Prostate gland (tissue), 2 donors: ENCODE data around the gene ZNF70. TPM values are rescaled to one million over a fixed set of nuclear protein-coding genes. Genes with fewer than 3 reads are reported as not detected.

Experiments used
- DNase-seq: peaks from one replicate; pipeline ENCODE4 v3.0.0-alpha.2; 2019; ENCODE audit warnings: low spot score
- H3K27ac ChIP-seq, 2 donors: fragments of 200-600 bp; sonication (generic); 2 replicates each; pipeline ENCODE4 v1.5.1; 2017 to 2019
- H3K27me3 ChIP-seq: fragments of 200-600 bp; sonication (generic); replicated peaks from 2 replicates; pipeline ENCODE4 v1.5.1; 2019; ENCODE audit not compliant: insufficient read depth
- H3K36me3 ChIP-seq, 2 donors: fragments of 200-600 bp; sonication (generic); 1 replicate in 1 of 2; 2 replicates in 1 of 2; pipeline versions ENCODE4 v1.5.1 to v1.8.1; 2017 to 2019
- H3K4me1 ChIP-seq: fragments of 200-600 bp; sonication (generic); replicated peaks from 2 replicates; pipeline ENCODE4 v1.5.1; 2019
- H3K4me3 ChIP-seq, 2 donors: fragments of 200-600 bp; sonication (generic); 2 replicates each; pipeline ENCODE4 v1.5.1; 2017 to 2019
- H3K9me3 ChIP-seq: fragments of 200-600 bp; sonication (generic); 2 replicates; pipeline ENCODE4 v1.5.1; 2017
- CTCF ChIP-seq, 4 experiments: fragments of 200-600 bp in 2 of 4; fragments of 450-650 bp in 2 of 4; sonication (generic) in 2 of 4; IDR thresholded peaks; 1 replicate in 3 of 4; 2 replicates in 1 of 4; pipeline ENCODE4 v1.5.1; 2016 to 2019; ENCODE audit warnings: antibody characterized with exemption in 4 of 4, mild to moderate bottlenecking in 2 of 4, moderate library complexity in 2 of 4
- POLR2A ChIP-seq: fragments of 450-650 bp; IDR thresholded peaks from one replicate; pipeline ENCODE4 v1.6.1; 2016; ENCODE audit warnings: antibody characterized with exemption, mild to moderate bottlenecking
- POLR2AphosphoS5 ChIP-seq: sonication (generic); formaldehyde crosslinking; IDR thresholded peaks from one replicate; pipeline ENCODE4 v1.6.1; 2017; ENCODE audit warnings: antibody characterized with exemption
- WGBS: methylation state at CpG from one replicate; pipeline ENCODE4 v1.1.5; 2018; 5-methylcytosine and 5-hydroxymethylcytosine counted together
- intact Hi-C: fragments of 100-400 bp; cut with DNase I; formaldehyde crosslinking; loops from one replicate; pipeline ENCODE4 v1.14.2; 2022
- total RNA-seq, 2 donors: library from RNA; depleted of rRNA; stranded (reverse); fragments of >200 nt; gene quantifications; one replicate each; pipeline ENCODE4 v1.1.0, GENCODE V29; 2016

ZNF70 gene
- total RNA-seq, 2 donors from 2014 or later: 5.2 to 8.1 TPM

DNA sequence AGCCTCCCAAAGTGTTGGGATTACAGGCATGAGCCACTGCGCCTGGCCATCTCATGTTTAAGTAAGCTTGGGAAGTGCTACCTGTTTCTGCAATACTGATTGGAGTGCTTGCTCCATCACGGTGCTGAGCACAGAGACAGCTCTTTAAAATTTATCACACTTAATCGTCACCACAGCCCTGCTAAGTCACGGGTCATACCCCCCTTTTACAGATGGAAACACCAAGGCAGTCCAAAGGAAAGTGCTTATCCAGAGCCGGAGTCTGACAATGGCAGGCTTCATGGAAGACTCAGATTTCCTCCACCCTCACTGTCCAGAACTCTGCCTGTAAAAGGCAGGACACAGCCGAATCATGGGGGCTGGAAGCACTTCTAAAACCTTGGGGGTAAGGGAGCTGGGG lies 9.1 kb upstream of the ZNF70 start:
- Histone ChIP-seq H3K4me1 (no peaks in the 10 kb centered on the region), H3K4me3 (no peak overlapping the region), H3K36me3 (no peaks in the 10 kb centered on the region), H3K9me3 (no peaks in the 10 kb centered on the region), H3K27me3 (no peaks in the 10 kb centered on the region), H3K27ac (no peak overlapping the region)
- TF ChIP-seq POLR2AphosphoS5 (no peak), CTCF (IDR thresholded peaks at IDR 0.05) (no peak), POLR2A (no peak)
- intact Hi-C loops: no loop called here
- WGBS: 78% methylated on average over 6 of the region's 6 CpGs
- DNase-seq: no peak

DNA sequence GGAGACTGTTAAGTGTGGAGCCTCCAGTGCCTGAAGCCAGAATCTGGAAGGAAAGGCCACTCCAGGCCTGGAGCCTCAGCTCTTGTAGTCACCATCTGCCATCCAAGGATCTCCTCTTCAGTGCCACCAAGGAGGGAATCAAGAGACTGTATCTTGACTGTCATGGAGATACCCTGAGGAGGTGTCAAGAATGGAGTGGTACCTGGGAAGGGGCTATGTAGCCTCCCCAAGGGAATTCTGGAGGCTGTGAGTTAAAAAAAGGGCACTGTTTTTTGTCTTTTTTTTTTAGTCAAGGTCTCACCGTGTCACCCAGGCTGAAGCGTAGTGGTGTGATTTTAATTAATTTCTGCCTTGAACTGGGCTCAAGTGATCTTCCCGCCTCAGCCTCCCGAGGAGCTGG lies 8.7 kb upstream of the ZNF70 start:
- 90% methylated on average over 4 of the region's 4 CpGs for WGBS
- Histone ChIP-seq H3K36me3 (no peaks in the 10 kb centered on the region), H3K27me3 (no peaks in the 10 kb centered on the region), H3K4me1 (no peaks in the 10 kb centered on the region), H3K4me3 (no peak overlapping the region), H3K9me3 (no peaks in the 10 kb centered on the region), H3K27ac (no peak overlapping the region)
- TF ChIP-seq CTCF (IDR thresholded peaks at IDR 0.05): no peak
- TF ChIP-seq POLR2A: no peak
- TF ChIP-seq POLR2AphosphoS5: no peak
- intact Hi-C loops: no loop called here
- DNase-seq: no peak

- intact Hi-C loops: no loop called here
- Histone ChIP-seq H3K4me1 (no peaks in the 10 kb centered on the region), H3K27me3 (no peaks in the 10 kb centered on the region), H3K36me3 (no peaks in the 10 kb centered on the region), H3K4me3 (no peak overlapping the region), H3K9me3 (no peaks in the 10 kb centered on the region), H3K27ac (no peak overlapping the region)
- 61% methylated on average over 4 of the region's 4 CpGs for WGBS
- DNase-seq: no peak
- TF ChIP-seq CTCF (IDR thresholded peaks at IDR 0.05): no peak
- TF ChIP-seq POLR2AphosphoS5: no peak
- TF ChIP-seq POLR2A: no peak
Observed at GRCh38 chr22:23756891-23757290, 6.0 kb upstream of the ZNF70 start.

DNA sequence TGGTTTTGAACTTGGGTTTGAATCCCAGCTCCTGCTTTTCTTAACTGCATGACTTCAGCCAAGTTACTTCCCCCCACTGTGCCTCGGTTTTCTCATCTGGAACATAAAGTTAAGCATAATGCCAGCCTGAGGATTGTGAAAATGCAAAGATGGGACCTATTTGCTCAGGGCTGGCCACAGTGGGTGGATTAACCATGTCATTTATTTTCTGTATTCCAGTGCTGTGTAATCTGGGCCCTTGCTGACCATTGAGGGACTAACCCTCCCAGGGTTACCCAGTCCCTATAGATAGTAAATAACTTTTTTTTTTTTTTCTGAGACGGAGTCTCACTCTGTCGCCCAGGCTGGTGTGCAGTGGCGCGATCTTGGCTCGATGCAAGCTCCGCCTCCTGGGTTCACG lies 4.8 kb upstream of the ZNF70 start:
- Histone ChIP-seq H3K4me3 (no peak overlapping the region), H3K36me3 (no peaks in the 10 kb centered on the region), H3K27me3 (no peaks in the 10 kb centered on the region), H3K9me3 (no peaks in the 10 kb centered on the region), H3K27ac (no peak overlapping the region), H3K4me1 (peaks cover 2% of the 10 kb centered on the region)
- TF ChIP-seq POLR2A (no peak), POLR2AphosphoS5 (no peak), CTCF (IDR thresholded peaks at IDR 0.05) (no peak)
- intact Hi-C loops: no loop called here
- DNase-seq: no peak
- WGBS: 73% methylated on average over 8 of the region's 8 CpGs

DNA sequence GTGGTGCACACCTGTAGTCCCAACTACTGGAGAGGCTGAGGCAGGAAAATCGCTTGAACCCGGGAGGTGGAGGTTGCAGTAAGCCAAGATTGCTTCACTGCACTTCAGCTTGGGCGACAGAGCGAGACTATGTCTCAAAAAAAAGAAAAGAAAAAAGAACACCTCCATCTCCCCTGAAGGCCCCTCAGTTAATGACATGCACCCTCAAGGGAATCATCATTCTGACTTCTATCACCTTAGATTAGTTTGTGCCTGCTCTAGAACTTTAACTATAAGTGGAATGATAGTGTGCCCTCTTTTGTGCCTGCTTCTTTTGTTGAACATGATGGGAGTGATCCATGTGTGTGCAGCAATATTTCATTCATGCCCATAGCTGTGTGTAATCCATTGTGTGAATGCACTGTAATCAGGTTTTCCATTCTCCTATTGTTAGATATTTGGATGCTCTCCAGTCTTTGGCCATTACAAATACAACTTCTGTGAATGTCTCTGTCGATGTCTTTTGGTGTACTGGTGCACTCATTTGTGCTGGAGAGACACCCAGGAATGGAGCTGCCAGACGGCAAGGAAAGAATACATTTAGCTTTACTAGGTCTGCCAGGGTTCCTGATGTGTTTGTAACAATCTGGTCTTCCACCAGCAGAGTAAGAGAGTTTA lies 4.2 kb upstream of the ZNF70 start:
- TF ChIP-seq POLR2A (no peak), CTCF (IDR thresholded peaks at IDR 0.05) (no peak), POLR2AphosphoS5 (no peak)
- WGBS: 60% methylated on average over 6 of the region's 6 CpGs
- Histone ChIP-seq H3K27me3 (no peaks in the 10 kb centered on the region), H3K36me3 (no peaks in the 10 kb centered on the region), H3K4me3 (no peak overlapping the region), H3K9me3 (no peaks in the 10 kb centered on the region), H3K27ac (no peak overlapping the region), H3K4me1 (peaks cover 2% of the 10 kb centered on the region)
- no peak for DNase-seq
- intact Hi-C loops: no loop called here
